C4-2B (cell line): ENCODE measurements around the gene IST1.

Source experiments
- ZFX ChIP-seq: fragments of 450-650 bp; IDR thresholded peaks from 2 replicates; pipeline ENCODE4 v1.6.1; 2017
- TF ChIP-seq, protein P1 (sequence below): fragments of 450-650 bp; conservative IDR thresholded peaks from 2 replicates; pipeline ENCODE4 v1.5.1; 2017; ENCODE audit warnings: mild to moderate bottlenecking

DNA sequence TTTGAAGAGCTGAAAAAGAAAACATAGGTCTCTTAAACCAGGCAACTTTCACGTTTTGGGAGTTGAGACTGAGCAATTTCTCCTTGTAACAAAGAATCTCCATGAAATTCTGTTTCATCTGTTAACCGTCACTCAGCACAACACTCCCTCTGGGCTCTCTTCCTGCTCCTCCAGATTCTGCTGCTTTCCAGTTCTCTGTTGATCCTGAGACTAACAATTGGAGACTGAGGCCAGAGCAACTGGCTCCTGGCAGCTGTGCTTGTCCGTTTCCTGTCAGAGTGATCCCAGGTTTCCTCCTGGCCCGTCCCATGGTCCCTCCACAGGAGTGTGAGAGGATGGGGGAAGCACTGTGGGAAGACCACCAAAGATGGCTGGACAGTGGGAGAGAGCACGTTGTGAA is 32.5 kb downstream of the IST1 start:
- TF ChIP-seq, protein P1, sequence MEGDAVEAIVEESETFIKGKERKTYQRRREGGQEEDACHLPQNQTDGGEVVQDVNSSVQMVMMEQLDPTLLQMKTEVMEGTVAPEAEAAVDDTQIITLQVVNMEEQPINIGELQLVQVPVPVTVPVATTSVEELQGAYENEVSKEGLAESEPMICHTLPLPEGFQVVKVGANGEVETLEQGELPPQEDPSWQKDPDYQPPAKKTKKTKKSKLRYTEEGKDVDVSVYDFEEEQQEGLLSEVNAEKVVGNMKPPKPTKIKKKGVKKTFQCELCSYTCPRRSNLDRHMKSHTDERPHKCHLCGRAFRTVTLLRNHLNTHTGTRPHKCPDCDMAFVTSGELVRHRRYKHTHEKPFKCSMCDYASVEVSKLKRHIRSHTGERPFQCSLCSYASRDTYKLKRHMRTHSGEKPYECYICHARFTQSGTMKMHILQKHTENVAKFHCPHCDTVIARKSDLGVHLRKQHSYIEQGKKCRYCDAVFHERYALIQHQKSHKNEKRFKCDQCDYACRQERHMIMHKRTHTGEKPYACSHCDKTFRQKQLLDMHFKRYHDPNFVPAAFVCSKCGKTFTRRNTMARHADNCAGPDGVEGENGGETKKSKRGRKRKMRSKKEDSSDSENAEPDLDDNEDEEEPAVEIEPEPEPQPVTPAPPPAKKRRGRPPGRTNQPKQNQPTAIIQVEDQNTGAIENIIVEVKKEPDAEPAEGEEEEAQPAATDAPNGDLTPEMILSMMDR: no peak
- TF ChIP-seq ZFX: no peak
